ENCODE data around the gene CDC42BPA. TPM values are rescaled to one million over a fixed set of nuclear protein-coding genes. Genes with fewer than 3 reads are reported as not detected.

CDC42BPA gene
- total and polyA plus RNA-seq, 3 experiments from 2014 or later: 0.42 to 0.72 (median 0.44) TPM

DNA sequence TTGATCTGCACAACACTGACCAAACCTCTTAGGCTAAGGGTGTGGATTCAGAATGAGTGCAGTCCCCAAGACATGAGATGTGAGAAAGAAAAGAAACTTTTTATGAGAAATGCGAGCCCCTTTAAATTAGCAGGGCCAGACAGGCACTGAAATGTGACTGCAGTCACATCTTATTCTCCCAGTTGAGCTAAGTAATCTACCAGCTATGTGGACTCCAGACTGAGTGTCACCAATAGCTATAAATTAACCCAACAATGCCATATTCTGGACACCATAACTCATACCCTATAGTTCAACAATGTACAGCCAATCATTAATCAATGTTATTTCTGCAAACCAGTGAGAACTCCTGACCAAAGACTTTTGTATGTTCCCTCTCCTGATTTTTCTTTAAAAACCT lies 225.0 kb downstream of the CDC42BPA start:
- Mint-ChIP-seq H3K9me3 (no peaks in the 10 kb centered on the region), H3K27ac (no peak overlapping the region), H3K4me3 (no peak overlapping the region), H3K36me3 (peaks cover 0 to 4% (median 0%) of the 10 kb centered on the region in 3 donors), H3K27me3 (peaks cover 0 to 4% of the 10 kb centered on the region in 2 donors), H3K4me1 (no peaks in the 10 kb centered on the region)
- Histone ChIP-seq H3K27me3 (ENCODE audit: insufficient read depth, low read length, poor library complexity, severe bottlenecking) (no peaks in the 10 kb centered on the region), H3K36me3 (ENCODE audit: insufficient read depth, low read length) (no peaks in the 10 kb centered on the region), H3K27ac (ENCODE audit: low read depth, low read length) (no peak overlapping the region), H3K4me1 (ENCODE audit: insufficient read depth, low read length) (no peaks in the 10 kb centered on the region), H3K4me3 (ENCODE audit: low read length) (no peak overlapping the region), H3K9me3 (ENCODE audit: low read length) (no peaks in the 10 kb centered on the region)
- ChIA-PET POLR2A (no interaction called here), CTCF (no interaction called here)
- no peak for DNase-seq

GRCh38 chr1:227092069-227092468 lies 226.2 kb downstream of the CDC42BPA start:
- Mint-ChIP-seq H3K27me3 (peaks cover 4 to 16% of the 10 kb centered on the region in 2 donors), H3K36me3 (peaks cover 0 to 4% (median 0%) of the 10 kb centered on the region in 3 donors), H3K27ac (no peak overlapping the region), H3K4me3 (no peak overlapping the region), H3K9me3 (no peaks in the 10 kb centered on the region), H3K4me1 (no peaks in the 10 kb centered on the region)
- no peaks in the 10 kb centered on the region for H3K27me3 ChIP-seq (ENCODE audit: insufficient read depth, low read length, poor library complexity, severe bottlenecking)
- no peaks in the 10 kb centered on the region for H3K4me1 ChIP-seq (ENCODE audit: insufficient read depth, low read length)
- no peak overlapping the region for H3K4me3 ChIP-seq (ENCODE audit: low read length)
- CTCF ChIA-PET: no interaction called here
- no peaks in the 10 kb centered on the region for H3K36me3 ChIP-seq (ENCODE audit: insufficient read depth, low read length)
- POLR2A ChIA-PET: no interaction called here
- no peaks in the 10 kb centered on the region for H3K9me3 ChIP-seq (ENCODE audit: low read length)
- DNase-seq: no peak
- H3K27ac ChIP-seq (ENCODE audit: low read depth, low read length): no peak overlapping the region

DNA sequence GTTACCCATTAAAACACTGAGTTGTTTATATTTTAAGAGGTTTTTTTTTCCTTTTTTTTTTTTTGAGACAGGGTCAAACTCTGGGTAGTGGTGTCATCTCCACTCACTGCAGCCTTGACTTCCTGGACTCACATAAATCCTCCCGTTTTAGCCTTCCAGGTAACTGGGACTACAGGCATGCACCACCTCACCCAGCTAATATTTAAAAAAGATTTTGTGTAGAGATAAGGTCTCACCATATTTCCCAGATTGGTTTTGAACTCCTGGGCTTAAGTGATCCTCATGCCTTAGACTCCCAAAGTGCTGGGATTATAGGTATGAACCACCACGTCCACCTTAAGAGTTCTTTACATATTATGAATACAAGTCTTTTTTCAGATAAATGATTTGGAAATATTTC lies 231.7 kb downstream of the CDC42BPA start:
- no peaks in the 10 kb centered on the region for H3K36me3 ChIP-seq (ENCODE audit: insufficient read depth, low read length)
- H3K9me3 ChIP-seq (ENCODE audit: low read length): no peaks in the 10 kb centered on the region
- H3K4me3 ChIP-seq (ENCODE audit: low read length): no peak overlapping the region
- Mint-ChIP-seq H3K4me3 (no peak overlapping the region), H3K36me3 (peaks cover 0 to 13% (median 2%) of the 10 kb centered on the region in 3 donors), H3K27me3 (peaks cover 11 to 37% of the 10 kb centered on the region in 2 donors), H3K27ac (peak overlapping the region in 1 of 8 donors; percentile 31), H3K4me1 (no peaks in the 10 kb centered on the region), H3K9me3 (peaks cover 10 to 15% (median 13%) of the 10 kb centered on the region in 5 donors)
- no peaks in the 10 kb centered on the region for H3K4me1 ChIP-seq (ENCODE audit: insufficient read depth, low read length)
- H3K27me3 ChIP-seq (ENCODE audit: insufficient read depth, low read length, poor library complexity, severe bottlenecking): no peaks in the 10 kb centered on the region
- no peak overlapping the region for H3K27ac ChIP-seq (ENCODE audit: low read depth, low read length)
- no peak for DNase-seq
- ChIA-PET CTCF (no interaction called here), POLR2A (no interaction called here)

DNA sequence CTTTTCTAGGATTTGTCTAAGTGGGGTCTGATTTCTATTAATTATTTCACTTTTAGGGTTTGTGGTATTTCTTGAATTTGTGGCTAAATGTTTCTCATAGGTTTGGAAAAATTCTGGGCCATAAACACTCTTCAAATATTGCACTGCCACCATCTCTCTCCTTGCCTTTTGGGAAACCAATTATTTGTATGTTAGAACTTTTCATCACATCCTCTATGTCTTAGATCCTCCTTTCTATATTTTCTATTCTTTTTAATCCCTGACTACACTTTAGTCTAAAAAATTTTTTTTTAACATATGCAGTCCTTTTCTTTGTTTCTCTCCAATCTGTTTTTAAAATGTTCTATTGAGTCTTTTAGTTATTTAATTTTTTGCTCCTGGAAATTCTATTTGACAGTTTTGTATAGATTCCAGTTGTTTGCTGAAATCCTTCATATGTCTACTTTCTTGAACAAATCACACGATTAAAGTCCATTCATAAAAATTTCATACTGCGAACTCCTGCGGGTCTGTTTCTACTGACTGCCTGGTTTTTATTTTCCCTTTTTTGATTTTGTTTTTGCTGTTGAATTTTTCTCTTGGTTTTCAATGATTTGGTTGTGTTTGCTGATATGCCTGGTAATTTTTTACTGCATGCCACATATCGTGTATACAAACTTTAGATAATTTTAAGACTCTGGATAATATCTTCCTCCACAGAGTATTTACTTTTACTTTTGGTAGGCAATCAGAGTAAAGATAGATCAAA lies 235.1 kb downstream of the CDC42BPA start:
- POLR2A ChIA-PET: no interaction called here
- H3K4me1 ChIP-seq (ENCODE audit: insufficient read depth, low read length): no peaks in the 10 kb centered on the region

DNA sequence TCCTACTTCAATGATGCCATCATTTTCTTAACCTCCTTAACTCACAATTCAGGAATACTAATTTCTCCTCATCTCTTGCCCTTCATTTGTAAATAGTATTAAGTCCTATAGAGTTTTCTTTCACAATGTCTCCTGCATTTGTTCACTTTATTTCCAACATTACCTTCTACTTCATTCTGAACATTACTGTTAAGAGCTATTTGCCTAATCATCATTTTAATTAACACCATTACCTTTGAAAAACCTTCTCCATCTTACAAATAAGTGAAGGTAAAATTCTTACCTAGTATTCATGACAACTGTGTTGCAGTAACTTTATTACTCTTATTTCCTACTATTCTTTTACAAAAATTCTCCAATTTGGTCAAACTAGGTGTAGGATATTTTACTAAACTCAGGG lies 240.5 kb downstream of the CDC42BPA start:
- Mint-ChIP-seq H3K4me1 (peaks cover 0 to 3% (median 0%) of the 10 kb centered on the region in 3 donors), H3K4me3 (no peak overlapping the region), H3K27ac (no peak overlapping the region), H3K27me3 (peaks cover 11 to 15% of the 10 kb centered on the region in 2 donors), H3K9me3 (peaks cover under 1 to 2% (median 2%) of the 10 kb centered on the region in 5 donors), H3K36me3 (peaks cover 0 to 2% (median 2%) of the 10 kb centered on the region in 3 donors)
- no peaks in the 10 kb centered on the region for H3K4me1 ChIP-seq (ENCODE audit: insufficient read depth, low read length)
- H3K27ac ChIP-seq (ENCODE audit: low read depth, low read length): no peak overlapping the region
- CTCF ChIA-PET: no interaction called here
- no peaks in the 10 kb centered on the region for H3K27me3 ChIP-seq (ENCODE audit: insufficient read depth, low read length, poor library complexity, severe bottlenecking)
- POLR2A ChIA-PET: no interaction called here
- H3K4me3 ChIP-seq (ENCODE audit: low read length): no peak overlapping the region
- no peaks in the 10 kb centered on the region for H3K36me3 ChIP-seq (ENCODE audit: insufficient read depth, low read length)
- no peaks in the 10 kb centered on the region for H3K9me3 ChIP-seq (ENCODE audit: low read length)
- DNase-seq: no peak

More for the DNA sequence above, 235.1 kb downstream of the CDC42BPA start:
- Histone ChIP-seq H3K36me3 (ENCODE audit: insufficient read depth, low read length) (no peaks in the 10 kb centered on the region), H3K27ac (ENCODE audit: low read depth, low read length) (no peak overlapping the region), H3K4me3 (ENCODE audit: low read length) (no peak overlapping the region), H3K27me3 (ENCODE audit: insufficient read depth, low read length, poor library complexity, severe bottlenecking) (no peaks in the 10 kb centered on the region), H3K9me3 (ENCODE audit: low read length) (no peaks in the 10 kb centered on the region)
- DNase-seq: no peak
- Mint-ChIP-seq H3K27ac (no peak overlapping the region), H3K36me3 (peaks cover 0 to 9% (median 2%) of the 10 kb centered on the region in 3 donors), H3K4me1 (no peaks in the 10 kb centered on the region), H3K9me3 (peaks cover 10 to 15% (median 13%) of the 10 kb centered on the region in 5 donors), H3K4me3 (no peak overlapping the region), H3K27me3 (peaks cover 12 to 35% of the 10 kb centered on the region in 2 donors)
- CTCF ChIA-PET: no interaction called here

DNA sequence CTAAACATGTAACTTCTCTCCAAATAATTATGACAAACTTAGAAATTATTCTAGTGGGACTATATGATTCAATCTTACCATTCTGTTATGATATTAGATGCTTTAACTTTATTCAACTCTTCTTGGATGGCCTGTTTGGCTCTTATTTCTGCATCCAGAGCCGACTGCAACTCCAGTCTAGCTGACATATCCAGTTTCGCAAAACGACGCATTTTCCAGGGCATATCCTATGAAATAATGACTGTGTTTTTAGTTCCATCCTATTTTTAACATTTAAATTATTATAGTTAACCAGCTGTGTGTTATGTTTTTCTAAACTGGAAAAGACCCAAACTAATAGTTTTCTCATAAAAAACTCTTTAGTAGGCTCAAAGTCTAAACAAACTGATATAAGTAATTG lies 244.5 kb downstream of the CDC42BPA start:
- DNase-seq: no peak
- CTCF ChIA-PET: no interaction called here
- no peaks in the 10 kb centered on the region for H3K4me1 ChIP-seq (ENCODE audit: insufficient read depth, low read length)
- Mint-ChIP-seq H3K27me3 (peaks cover 6 to 13% of the 10 kb centered on the region in 2 donors), H3K36me3 (peaks cover 0 to 2% (median 0%) of the 10 kb centered on the region in 3 donors), H3K9me3 (no peaks in the 10 kb centered on the region), H3K4me1 (peaks cover 0 to 5% (median 0%) of the 10 kb centered on the region in 3 donors), H3K27ac (no peak overlapping the region), H3K4me3 (no peak overlapping the region)
- POLR2A ChIA-PET: no interaction called here
- H3K27me3 ChIP-seq (ENCODE audit: insufficient read depth, low read length, poor library complexity, severe bottlenecking): no peaks in the 10 kb centered on the region
- H3K36me3 ChIP-seq (ENCODE audit: insufficient read depth, low read length): no peaks in the 10 kb centered on the region
- no peak overlapping the region for H3K27ac ChIP-seq (ENCODE audit: low read depth, low read length)
- H3K4me3 ChIP-seq (ENCODE audit: low read length): no peak overlapping the region
- no peaks in the 10 kb centered on the region for H3K9me3 ChIP-seq (ENCODE audit: low read length)

GRCh38 chr1:227072991-227073390 lies 245.3 kb downstream of the CDC42BPA start:
- no peak overlapping the region for H3K27ac ChIP-seq (ENCODE audit: low read depth, low read length)
- no peaks in the 10 kb centered on the region for H3K36me3 ChIP-seq (ENCODE audit: insufficient read depth, low read length)
- no peak overlapping the region for H3K4me3 ChIP-seq (ENCODE audit: low read length)
- peaks cover 0 to 2% (median 0%) of the 10 kb centered on the region in 3 donors for H3K36me3 Mint-ChIP-seq
- H3K4me1 ChIP-seq (ENCODE audit: insufficient read depth, low read length): no peaks in the 10 kb centered on the region
- ChIA-PET CTCF (no interaction called here), POLR2A (no interaction called here)
- H3K4me1 Mint-ChIP-seq: peaks cover 0 to 5% (median 0%) of the 10 kb centered on the region in 3 donors
- H3K27ac Mint-ChIP-seq: no peak overlapping the region
- no peaks in the 10 kb centered on the region for H3K9me3 ChIP-seq (ENCODE audit: low read length)
- H3K9me3 Mint-ChIP-seq: no peaks in the 10 kb centered on the region
- peaks cover 6 to 13% of the 10 kb centered on the region in 2 donors for H3K27me3 Mint-ChIP-seq
- DNase-seq: no peak
- no peak overlapping the region for H3K4me3 Mint-ChIP-seq
- H3K27me3 ChIP-seq (ENCODE audit: insufficient read depth, low read length, poor library complexity, severe bottlenecking): no peaks in the 10 kb centered on the region

GRCh38 chr1:227071895-227072587 lies 246.3 kb downstream of the CDC42BPA start:
- no peaks in the 10 kb centered on the region for H3K27me3 ChIP-seq (ENCODE audit: insufficient read depth, low read length, poor library complexity, severe bottlenecking)
- Mint-ChIP-seq H3K27me3 (peaks cover 6 to 16% of the 10 kb centered on the region in 2 donors), H3K4me1 (peaks cover 0 to 5% (median 0%) of the 10 kb centered on the region in 3 donors), H3K27ac (no peak overlapping the region), H3K36me3 (peaks cover 0 to 2% (median 0%) of the 10 kb centered on the region in 3 donors), H3K4me3 (no peak overlapping the region), H3K9me3 (no peaks in the 10 kb centered on the region)
- H3K4me3 ChIP-seq (ENCODE audit: low read length): no peak overlapping the region
- DNase-seq: no peak
- no peaks in the 10 kb centered on the region for H3K9me3 ChIP-seq (ENCODE audit: low read length)
- no peaks in the 10 kb centered on the region for H3K36me3 ChIP-seq (ENCODE audit: insufficient read depth, low read length)
- H3K4me1 ChIP-seq (ENCODE audit: insufficient read depth, low read length): no peaks in the 10 kb centered on the region
- ChIA-PET CTCF (no interaction called here), POLR2A (no interaction called here)
- no peak overlapping the region for H3K27ac ChIP-seq (ENCODE audit: low read depth, low read length)
